Right lobe of liver (tissue), 6 donors: ENCODE measurements around the gene XRCC4. TPM values are rescaled to one million over a fixed set of nuclear protein-coding genes. Genes with fewer than 3 reads are reported as not detected.

Experiments used
- ATAC-seq, 4 donors: fragments of 200-7000 bp; cut with Tn5 transposase; one replicate each; pipeline ENCODE4 v1.9.1; 2020; ENCODE audit warnings: mild to moderate bottlenecking in 4 of 4, moderate library complexity in 4 of 4
- DNase-seq, 3 donors: peaks; one replicate each; pipeline ENCODE4 v3.0.0-alpha.2; 2020
- H3K27ac ChIP-seq, 3 donors: fragments of 200-600 bp; one replicate each; pipeline ENCODE4 v1.8.0; 2022
- H3K27me3 ChIP-seq, 2 donors: fragments of 200-600 bp; one replicate each; pipeline ENCODE4 v1.8.0; 2022
- H3K36me3 ChIP-seq, 4 donors: fragments of 200-600 bp; sonication (generic) in 1 of 4; one replicate each; pipeline versions ENCODE4 v1.5.1 to v1.8.0; 2017 to 2022; ENCODE audit warnings: control low read depth in 1 of 4
- H3K4me1 ChIP-seq, 4 donors: fragments of 200-600 bp; sonication (generic) in 1 of 4; one replicate each; pipeline versions ENCODE4 v1.5.1 to v1.8.0; 2017 to 2022; ENCODE audit warnings: control low read depth in 1 of 4
- H3K4me3 ChIP-seq, 3 donors: fragments of 200-600 bp; one replicate each; pipeline ENCODE4 v1.8.0; 2022
- H3K9me3 ChIP-seq, 4 donors: fragments of 200-600 bp; sonication (generic) in 1 of 4; one replicate each; pipeline versions ENCODE4 v1.5.1 to v1.8.0; 2017 to 2022; ENCODE audit warnings: control low read depth in 1 of 4
- POLR2A ChIP-seq: fragments of 450-650 bp; IDR thresholded peaks from one replicate; pipeline ENCODE4 v1.6.1; 2017; ENCODE audit warnings: antibody characterized with exemption, mild to moderate bottlenecking
- WGBS: methylation state at CpG from one replicate; pipeline ENCODE4 v1.1.6; 2018; ENCODE audit warnings: low coverage, low lambda C conversion rate; ENCODE audit not compliant: insufficient coverage; ENCODE audit errors: missing lambda C conversion rate; 5-methylcytosine and 5-hydroxymethylcytosine counted together
- intact Hi-C, 2 donors: fragments of 100-400 bp; cut with DNase I; formaldehyde crosslinking; loops; one replicate each; pipeline versions ENCODE4 v1.11.2 to v1.14.1; 2022
- total RNA-seq, 6 experiments: library from RNA; depleted of rRNA in 2 of 6; stranded (reverse); fragments of >200 nt in 2 of 6; fragmentation: NEBNext Ultra II Directional in 3 of 6; extraction: Animal tissue kit (Norgen Biotek cat#: 25700) in 3 of 6; gene quantifications; one replicate each; pipeline versions ENCODE4 v1.1.0 to v1.2.4, GENCODE V29; 2016 to 2023
- TF ChIP-seq, protein P1 (sequence below), 4 donors: fragments of 200-600 bp in 3 of 4; fragments of 450-650 bp in 1 of 4; IDR thresholded peaks; one replicate each; pipeline versions ENCODE4 v1.5.1 to v1.8.0; 2016 to 2022; ENCODE audit warnings: antibody characterized with exemption in 4 of 4, mild to moderate bottlenecking in 2 of 4
- donor health status: DM: no; HTN: yes; CAD: no.
- donor health status: DM: no; HTN: no; CAD: no.
- donor health status: DM: no; HTN: no; CAD: no.
- donor health status: DM: no; HTN: yes; CAD: no.
- donor health status: DM: no; HTN: yes; CAD: no.

XRCC4 gene
- total RNA-seq, 6 experiments from 2014 or later, result 1.6 to 4.8 (median 2.5) TPM

DNA sequence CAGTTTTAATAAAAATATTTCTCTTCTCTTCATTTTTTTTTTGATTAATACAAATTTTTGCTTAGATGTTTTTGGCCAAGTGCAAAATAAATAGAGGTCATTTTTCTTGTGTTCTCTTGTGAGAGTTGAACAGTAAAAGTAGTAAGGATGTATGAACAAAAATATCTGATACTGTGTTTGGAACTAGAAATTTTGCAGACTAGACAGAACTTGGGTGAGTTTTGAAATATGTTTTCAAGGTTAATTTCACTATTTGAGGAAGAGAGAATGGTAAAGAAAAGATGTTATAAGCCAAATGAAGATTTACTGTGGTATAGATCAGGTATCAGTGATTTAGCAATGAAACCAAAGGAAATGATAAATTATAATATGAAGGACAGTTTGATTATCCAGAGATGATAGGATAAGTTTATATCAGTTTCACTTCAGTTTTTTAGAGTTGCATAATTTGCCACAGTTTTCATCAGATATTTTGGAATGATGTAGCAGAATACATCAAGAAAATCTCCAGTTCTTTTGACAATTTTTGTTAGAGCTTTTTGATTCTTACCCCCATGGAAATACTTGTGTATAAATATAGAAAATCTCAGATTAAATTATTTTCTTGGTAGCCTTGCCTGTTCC, 246.3 kb downstream of the XRCC4 start:
- ATAC-seq (no peak), DNase-seq (no peak)
- no peaks in the 10 kb centered on the region for H3K27me3 ChIP-seq
- no peaks in the 10 kb centered on the region for H3K9me3 ChIP-seq
- no peak overlapping the region for H3K27ac ChIP-seq
- no peak overlapping the region for H3K4me3 ChIP-seq
- intact Hi-C loops, result no loop called here
- TF ChIP-seq, protein P1, sequence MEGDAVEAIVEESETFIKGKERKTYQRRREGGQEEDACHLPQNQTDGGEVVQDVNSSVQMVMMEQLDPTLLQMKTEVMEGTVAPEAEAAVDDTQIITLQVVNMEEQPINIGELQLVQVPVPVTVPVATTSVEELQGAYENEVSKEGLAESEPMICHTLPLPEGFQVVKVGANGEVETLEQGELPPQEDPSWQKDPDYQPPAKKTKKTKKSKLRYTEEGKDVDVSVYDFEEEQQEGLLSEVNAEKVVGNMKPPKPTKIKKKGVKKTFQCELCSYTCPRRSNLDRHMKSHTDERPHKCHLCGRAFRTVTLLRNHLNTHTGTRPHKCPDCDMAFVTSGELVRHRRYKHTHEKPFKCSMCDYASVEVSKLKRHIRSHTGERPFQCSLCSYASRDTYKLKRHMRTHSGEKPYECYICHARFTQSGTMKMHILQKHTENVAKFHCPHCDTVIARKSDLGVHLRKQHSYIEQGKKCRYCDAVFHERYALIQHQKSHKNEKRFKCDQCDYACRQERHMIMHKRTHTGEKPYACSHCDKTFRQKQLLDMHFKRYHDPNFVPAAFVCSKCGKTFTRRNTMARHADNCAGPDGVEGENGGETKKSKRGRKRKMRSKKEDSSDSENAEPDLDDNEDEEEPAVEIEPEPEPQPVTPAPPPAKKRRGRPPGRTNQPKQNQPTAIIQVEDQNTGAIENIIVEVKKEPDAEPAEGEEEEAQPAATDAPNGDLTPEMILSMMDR (IDR thresholded peaks at IDR 0.05), result no peak
- no peak for TF ChIP-seq POLR2A
- H3K4me1 ChIP-seq, result no peaks in the 10 kb centered on the region
- H3K36me3 ChIP-seq, result no peaks in the 10 kb centered on the region

GRCh38 chr5:83331842-83332241, 254.5 kb downstream of the XRCC4 start:
- TF ChIP-seq, protein P1 (IDR thresholded peaks at IDR 0.05), result no peak
- TF ChIP-seq POLR2A, result no peak
- WGBS, result 100% methylated on average over 1 of the region's 2 CpGs
- Histone ChIP-seq H3K9me3 (no peaks in the 10 kb centered on the region), H3K36me3 (no peaks in the 10 kb centered on the region), H3K4me3 (no peak overlapping the region), H3K27me3 (no peaks in the 10 kb centered on the region), H3K27ac (no peak overlapping the region), H3K4me1 (no peaks in the 10 kb centered on the region)
- ATAC-seq (no peak), DNase-seq (no peak)
- intact Hi-C loops, result no loop called here

DNA sequence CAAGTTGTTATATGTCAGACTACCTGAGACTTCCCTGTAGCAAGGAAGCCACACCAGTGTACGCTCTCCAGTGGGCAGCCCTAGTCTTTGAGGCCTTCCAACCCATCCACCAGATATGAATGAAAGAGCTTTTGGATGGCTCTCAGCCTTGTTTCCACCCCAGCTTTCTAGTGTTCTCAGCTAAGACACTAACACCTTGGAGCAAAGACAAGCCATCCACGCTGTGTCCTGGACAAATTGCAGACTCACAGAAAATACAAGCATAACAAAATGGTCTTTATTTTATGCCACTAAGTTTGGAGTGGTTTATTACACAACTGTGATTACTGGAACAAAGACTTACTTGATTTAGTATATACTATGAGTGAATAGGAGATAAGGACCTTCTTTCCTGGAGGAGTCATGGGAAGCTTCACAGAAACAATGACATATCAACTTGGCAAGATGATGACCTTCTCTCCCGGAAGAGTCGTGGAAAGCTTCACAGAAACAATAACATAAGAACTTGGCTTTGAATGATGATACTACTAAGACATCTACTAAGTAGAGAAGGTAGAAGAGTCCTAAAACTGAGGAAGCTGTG, 260.2 kb downstream of the XRCC4 start:
- no peak for ATAC-seq
- no peaks in the 10 kb centered on the region for H3K4me1 ChIP-seq
- no peak for TF ChIP-seq POLR2A
- TF ChIP-seq, protein P1 (IDR thresholded peaks at IDR 0.05), result no peak
- H3K27me3 ChIP-seq, result no peaks in the 10 kb centered on the region
- no peak for DNase-seq
- no peak overlapping the region for H3K4me3 ChIP-seq
- H3K9me3 ChIP-seq, result no peaks in the 10 kb centered on the region
- intact Hi-C loops, result no loop called here
- WGBS, result 82% methylated on average over 4 of the region's 4 CpGs
- no peaks in the 10 kb centered on the region for H3K36me3 ChIP-seq
- H3K27ac ChIP-seq, result no peak overlapping the region

- Histone ChIP-seq H3K4me3 (no peak overlapping the region), H3K9me3 (no peaks in the 10 kb centered on the region), H3K27me3 (no peaks in the 10 kb centered on the region), H3K36me3 (no peaks in the 10 kb centered on the region), H3K4me1 (no peaks in the 10 kb centered on the region), H3K27ac (no peak overlapping the region)
- TF ChIP-seq, protein P1 (IDR thresholded peaks at IDR 0.05), result no peak
- TF ChIP-seq POLR2A, result no peak
- intact Hi-C loops, result no loop called here
- DNase-seq (no peak), ATAC-seq (no peak)
- 47% methylated on average over 2 of the region's 2 CpGs for WGBS
These were observed 263.2 kb downstream of the XRCC4 start for GRCh38 chr5:83340511-83340918.
